TTC549 (cell line): ENCODE results near the gene ASB6.

Source experiments
- FAIRE-seq: peaks from 2 replicates; lab custom pipeline; 2012; peaks lifted over from hg19 to GRCh38; lab: Jason Lieb, UNC

The ASB6 gene

GRCh38 chr9:129641750-129642585, at the start of gene ASB6:
TSS of gene ASB6 (minus strand) at chr9:129642151. CDS start at chr9:129641999, 152 bp downstream.
- no peak for FAIRE-seq

- no peak for FAIRE-seq
These were observed 46.5 kb upstream of the ASB6 start for GRCh38 chr9:129688285-129689043.

GRCh38 chr9:129687391-129687790, 45.4 kb upstream of the ASB6 start:
- no peak for FAIRE-seq

GRCh38 chr9:129686736-129687135, 44.8 kb upstream of the ASB6 start:
- no peak for FAIRE-seq

GRCh38 chr9:129685933-129686259, 43.9 kb upstream of the ASB6 start:
- FAIRE-seq = no peak

GRCh38 chr9:129685220-129685932, 43.4 kb upstream of the ASB6 start:
- no peak for FAIRE-seq

GRCh38 chr9:129682381-129682780, 40.4 kb upstream of the ASB6 start:
- no peak for FAIRE-seq

- FAIRE-seq = no peak
These were observed 40.0 kb upstream of the ASB6 start for GRCh38 chr9:129681924-129682323.

- no peak for FAIRE-seq
These were observed 37.6 kb upstream of the ASB6 start for GRCh38 chr9:129679537-129679936.

- FAIRE-seq = no peak
These were observed 36.9 kb upstream of the ASB6 start for GRCh38 chr9:129678844-129679243.

GRCh38 chr9:129677456-129677855, 35.5 kb upstream of the ASB6 start:
- no peak for FAIRE-seq

- FAIRE-seq = no peak
These were observed 35.0 kb upstream of the ASB6 start for GRCh38 chr9:129676975-129677374.

GRCh38 chr9:129676287-129676686, 34.3 kb upstream of the ASB6 start:
- no peak for FAIRE-seq

GRCh38 chr9:129675620-129676019, 33.7 kb upstream of the ASB6 start:
- no peak for FAIRE-seq

GRCh38 chr9:129674229-129674628, 32.3 kb upstream of the ASB6 start:
- FAIRE-seq = no peak

- no peak for FAIRE-seq
These were observed 31.7 kb upstream of the ASB6 start for GRCh38 chr9:129673602-129674001.

- no peak for FAIRE-seq
These were observed 30.8 kb upstream of the ASB6 start for GRCh38 chr9:129672702-129673101.

GRCh38 chr9:129671519-129671918, 29.6 kb upstream of the ASB6 start:
- FAIRE-seq = no peak

- no peak for FAIRE-seq
These were observed 29.1 kb upstream of the ASB6 start for GRCh38 chr9:129671065-129671464.

- FAIRE-seq = no peak
These were observed 28.0 kb upstream of the ASB6 start for GRCh38 chr9:129669946-129670345.

GRCh38 chr9:129669141-129669718, 27.3 kb upstream of the ASB6 start:
- FAIRE-seq = no peak

- FAIRE-seq = no peak
These were observed 25.9 kb upstream of the ASB6 start for GRCh38 chr9:129667850-129668249.

GRCh38 chr9:129667378-129667777, 25.4 kb upstream of the ASB6 start:
- no peak for FAIRE-seq
